Spleen (tissue), 11 donors: ENCODE measurements around the gene CD38. TPM values are rescaled to one million over a fixed set of nuclear protein-coding genes. Genes with fewer than 3 reads are reported as not detected.

Experiments used
- DNase-seq: peaks from one replicate; pipeline ENCODE4 v3.0.0-alpha.2; 2020
- H3K27ac ChIP-seq, 8 donors: fragments of 200-600 bp; sonication (generic) in 7 of 8; 1 replicate in 4 of 8; 2 replicates in 4 of 8; pipeline versions ENCODE4 v1.5.0 to v1.8.0; 2016 to 2021; ENCODE audit warnings: inconsistent platforms in 4 of 8, mild to moderate bottlenecking in 4 of 8, moderate library complexity in 1 of 8
- H3K27me3 ChIP-seq, 7 donors: fragments of 200-600 bp; sonication (generic) in 6 of 7; replicated peaks in 1 of 7; 1 replicate in 4 of 7; 2 replicates in 3 of 7; pipeline versions ENCODE4 v1.5.0 to v1.8.0; 2016 to 2021; ENCODE audit warnings: inconsistent platforms in 3 of 7, mild to moderate bottlenecking in 1 of 7
- H3K36me3 ChIP-seq, 6 donors: fragments of 200-600 bp; sonication (generic) in 5 of 6; 1 replicate in 4 of 6; 2 replicates in 2 of 6; pipeline versions ENCODE4 v1.5.0 to v1.8.0; 2016 to 2021; ENCODE audit warnings: inconsistent platforms in 2 of 6
- H3K4me1 ChIP-seq, 6 donors: fragments of 200-600 bp; sonication (generic) in 5 of 6; 1 replicate in 3 of 6; 2 replicates in 3 of 6; pipeline versions ENCODE4 v1.5.0 to v1.8.0; 2016 to 2021; ENCODE audit warnings: inconsistent platforms in 3 of 6
- H3K4me3 ChIP-seq, 8 donors: fragments of 200-600 bp; sonication (generic) in 7 of 8; 1 replicate in 4 of 8; 2 replicates in 4 of 8; pipeline versions ENCODE4 v1.5.0 to v1.8.0; 2016 to 2021; ENCODE audit warnings: inconsistent platforms in 4 of 8, mild to moderate bottlenecking in 4 of 8, moderate library complexity in 2 of 8
- H3K9me3 ChIP-seq, 8 donors: fragments of 200-600 bp; sonication (generic) in 7 of 8; 1 replicate in 4 of 8; 2 replicates in 4 of 8; pipeline versions ENCODE4 v1.5.0 to v1.8.0; 2016 to 2021; ENCODE audit warnings: inconsistent platforms in 4 of 8
- CTCF ChIP-seq, 11 experiments: fragments of 200-600 bp in 7 of 11; fragments of 450-650 bp in 4 of 11; sonication (generic) in 4 of 11; IDR thresholded peaks in 8 of 11; conservative IDR thresholded peaks in 3 of 11; 1 replicate in 7 of 11; 2 replicates in 4 of 11; pipeline versions ENCODE4 v1.4.0 to v1.8.0; 2016 to 2021; ENCODE audit warnings: antibody characterized with exemption in 11 of 11, inconsistent platforms in 4 of 11, mild to moderate bottlenecking in 1 of 11
- POLR2A ChIP-seq, 3 donors: fragments of 450-650 bp; IDR thresholded peaks; one replicate each; pipeline ENCODE4 v1.5.1; 2017; ENCODE audit warnings: antibody characterized with exemption in 3 of 3, mild to moderate bottlenecking in 1 of 3
- POLR2AphosphoS5 ChIP-seq, 3 donors: sonication (generic); formaldehyde crosslinking; IDR thresholded peaks; one replicate each; pipeline ENCODE4 v1.5.1; 2017; ENCODE audit warnings: antibody characterized with exemption in 3 of 3
- WGBS, 5 donors: extraction: QIAGEN DNeasy Blood & Tissue Kit in 3 of 5; methylation state at CpG; one replicate each; pipeline versions ENCODE4 v1.1.5 to v1.1.7; 2013 to 2018; 5-methylcytosine and 5-hydroxymethylcytosine counted together
- intact Hi-C: fragments of 100-400 bp; cut with DNase I; formaldehyde crosslinking; loops from one replicate; pipeline ENCODE4 v1.15.0; 2023; ENCODE audit warnings: low total_unique reads
- polyA plus RNA-seq, 3 donors: library from polyadenylated mRNA; stranded (reverse); fragments of 200-250 nt; gene quantifications; one replicate each; pipeline ENCODE4 v1.2.1, GENCODE V29; 2013
- total RNA-seq, 7 donors: library from RNA; depleted of rRNA in 3 of 7; stranded (reverse); fragments of >200 nt in 3 of 7; fragmentation: NEBNext Ultra II Directional in 4 of 7; extraction: Animal tissue kit (Norgen Biotek cat#: 25700) in 4 of 7; gene quantifications; one replicate each; pipeline versions ENCODE4 v1.1.0 to v1.2.1, GENCODE V29; 2016 to 2021
- donor health status: healthy with polysubstance abuse.
- donor health status: DM: no; HTN: no; CAD: no; lungs with moderate emphysema.
- donor health status: DM: no; HTN: no; CAD: no.
- donor health status: Bipolar disorder and iron deficiency.
- donor health status: healthy.
- donor health status: DM: no; HTN: no; CAD: no.
- donor health status: DM: yes; HTN: yes; CAD: no.

CD38 gene
- total and polyA plus RNA-seq, 10 donors, result 4.9 to 92.9 (median 54.4) TPM

GRCh38 chr4:15884666-15885065, 106.5 kb downstream of the CD38 start:
- Histone ChIP-seq H3K4me3 (no peak overlapping the region), H3K9me3 (no peaks in the 10 kb centered on the region), H3K4me1 (peaks cover 0 to 4% (median 0%) of the 10 kb centered on the region in 6 donors), H3K36me3 (no peaks in the 10 kb centered on the region), H3K27ac (no peak overlapping the region), H3K27me3 (no peaks in the 10 kb centered on the region)
- no peak for TF ChIP-seq POLR2AphosphoS5 (IDR thresholded peaks at IDR 0.05)
- TF ChIP-seq POLR2A (IDR thresholded peaks at IDR 0.05), result no peak
- no peak for TF ChIP-seq CTCF (IDR thresholded peaks at IDR 0.05 in 8 of 11, conservative IDR thresholded peaks at IDR 0.05 in 3 of 11)
- intact Hi-C loops, result no loop called here
- no peak for DNase-seq
- 72 to 85% (median 74%) methylated on average over 3 of the region's 3 CpGs for WGBS, 5 donors

GRCh38 chr4:15885422-15885821, 107.3 kb downstream of the CD38 start:
- H3K4me1 ChIP-seq, result peaks cover 0 to 4% (median 0%) of the 10 kb centered on the region in 6 donors
- H3K9me3 ChIP-seq, result no peaks in the 10 kb centered on the region
- 85 to 92% (median 88%) methylated on average over 7 of the region's 7 CpGs for WGBS, 5 donors
- no peaks in the 10 kb centered on the region for H3K27me3 ChIP-seq
- no peaks in the 10 kb centered on the region for H3K36me3 ChIP-seq
- intact Hi-C loops, result no loop called here
- H3K27ac ChIP-seq, result no peak overlapping the region
- no peak overlapping the region for H3K4me3 ChIP-seq
- TF ChIP-seq POLR2A (IDR thresholded peaks at IDR 0.05), result no peak
- TF ChIP-seq CTCF (IDR thresholded peaks at IDR 0.05 in 8 of 11, conservative IDR thresholded peaks at IDR 0.05 in 3 of 11), result no peak
- TF ChIP-seq POLR2AphosphoS5 (IDR thresholded peaks at IDR 0.05), result no peak
- no peak for DNase-seq

- TF ChIP-seq POLR2A (IDR thresholded peaks at IDR 0.05) (no peak), POLR2AphosphoS5 (IDR thresholded peaks at IDR 0.05) (no peak), CTCF (IDR thresholded peaks at IDR 0.05 in 8 of 11, conservative IDR thresholded peaks at IDR 0.05 in 3 of 11) (no peak)
- Histone ChIP-seq H3K4me3 (no peak overlapping the region), H3K27ac (no peak overlapping the region), H3K4me1 (peaks cover 0 to 7% (median 0%) of the 10 kb centered on the region in 6 donors), H3K9me3 (no peaks in the 10 kb centered on the region), H3K27me3 (no peaks in the 10 kb centered on the region), H3K36me3 (no peaks in the 10 kb centered on the region)
- WGBS, 5 donors, result 65 to 69% (median 67%) methylated on average over 9 of the region's 9 CpGs
- intact Hi-C loops, result no loop called here
- DNase-seq, result no peak
These were observed 110.4 kb downstream of the CD38 start for GRCh38 chr4:15888515-15888914.

GRCh38 chr4:15890246-15890829, 112.2 kb downstream of the CD38 start:
- Histone ChIP-seq H3K27me3 (no peaks in the 10 kb centered on the region), H3K4me1 (peaks cover 0 to 7% (median 0%) of the 10 kb centered on the region in 6 donors), H3K27ac (no peak overlapping the region), H3K4me3 (no peak overlapping the region), H3K9me3 (no peaks in the 10 kb centered on the region), H3K36me3 (no peaks in the 10 kb centered on the region)
- TF ChIP-seq POLR2A (IDR thresholded peaks at IDR 0.05) (no peak), POLR2AphosphoS5 (IDR thresholded peaks at IDR 0.05) (no peak), CTCF (IDR thresholded peaks at IDR 0.05 in 8 of 11, conservative IDR thresholded peaks at IDR 0.05 in 3 of 11) (no peak)
- intact Hi-C loops, result no loop called here
- WGBS, 5 donors, result 73 to 89% (median 82%) methylated on average over 4 of the region's 4 CpGs
- DNase-seq, result no peak
